Activated CD4-positive, alpha-beta T cell treated with anti-CD3 and anti-CD28 coated beads for 4 hours (primary cell): ENCODE results near the gene ENTPD8.

Source experiments
- DNase-seq, 2 donors: peaks; one replicate each; pipeline ENCODE4 v3.0.0-alpha.2; 2020

Gene ENTPD8

GRCh38 chr9:137445930-137446431, 4.8 kb upstream of the ENTPD8 start:
- no peak for DNase-seq

GRCh38 chr9:137445275-137445807, 4.2 kb upstream of the ENTPD8 start:
- DNase-seq, result peak; percentile 80 to 92

GRCh38 chr9:137444106-137444790, 3.1 kb upstream of the ENTPD8 start:
- DNase-seq, result no peak

- DNase-seq, result no peak
Observed at GRCh38 chr9:137441935-137442321, 771 bp upstream of the ENTPD8 start.

- no peak for DNase-seq
Observed at GRCh38 chr9:137439158-137439714, 1.9 kb downstream of the ENTPD8 start.

GRCh38 chr9:137438591-137439157, 2.5 kb downstream of the ENTPD8 start:
- DNase-seq, result no peak

GRCh38 chr9:137437691-137438590, 3.2 kb downstream of the ENTPD8 start:
- DNase-seq, result no peak

- DNase-seq, result no peak
Observed at GRCh38 chr9:137436761-137437600, 4.2 kb downstream of the ENTPD8 start.

GRCh38 chr9:137435980-137436760, 5.0 kb downstream of the ENTPD8 start:
- DNase-seq, result no peak

GRCh38 chr9:137435381-137435891, 5.7 kb downstream of the ENTPD8 start:
- DNase-seq, result no peak

GRCh38 chr9:137434498-137435380, 6.4 kb downstream of the ENTPD8 start:
- DNase-seq, result no peak

GRCh38 chr9:137433916-137434431, 7.2 kb downstream of the ENTPD8 start:
- no peak for DNase-seq

- DNase-seq, result no peak
Observed at GRCh38 chr9:137433349-137433915, 7.7 kb downstream of the ENTPD8 start.

- no peak for DNase-seq
Observed at GRCh38 chr9:137432687-137433348, 8.3 kb downstream of the ENTPD8 start.

- DNase-seq, result no peak
Observed at GRCh38 chr9:137431416-137431931, 9.7 kb downstream of the ENTPD8 start.

- no peak for DNase-seq
Observed at GRCh38 chr9:137430723-137431415, 10.3 kb downstream of the ENTPD8 start.

- DNase-seq, result no peak
Observed at GRCh38 chr9:137429974-137430722, 11.0 kb downstream of the ENTPD8 start.
